ENCODE results near the gene PRKAR2B. TPM values are rescaled to one million over a fixed set of nuclear protein-coding genes. Genes with fewer than 3 reads are reported as not detected.

The PRKAR2B gene
- total RNA-seq, 4 donors from 2014 or later: 33.1 to 54.6 (median 51.5) TPM

DNA sequence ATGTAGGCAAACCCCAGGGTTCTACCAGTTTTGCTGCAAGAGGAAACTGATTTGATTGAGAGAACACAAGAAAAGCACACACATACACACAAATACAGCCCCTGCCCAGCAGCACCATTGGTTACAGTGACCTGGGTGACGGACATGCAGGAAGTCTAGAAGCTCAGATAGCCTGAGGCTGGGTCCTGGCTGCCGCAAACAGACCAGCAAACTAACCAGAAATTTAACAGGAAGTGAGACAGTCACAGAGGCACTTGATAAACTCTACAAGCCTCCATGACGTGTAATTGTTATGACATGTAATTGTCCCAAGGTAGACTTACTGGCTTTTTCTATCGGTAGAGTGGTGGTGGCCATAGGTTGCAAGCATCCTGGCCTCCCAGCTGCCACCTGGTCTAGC lies 58.9 kb downstream of the PRKAR2B start:
- Histone ChIP-seq H3K27me3 (no peaks in the 10 kb centered on the region), H3K36me3 (no peaks in the 10 kb centered on the region), H3K4me1 (no peaks in the 10 kb centered on the region), H3K4me3 (no peak overlapping the region), H3K27ac (no peak overlapping the region), H3K9me3 (peaks cover 0 to 22% (median 2%) of the 10 kb centered on the region in 4 donors)
- WGBS, 2 donors: 61 to 64% methylated on average over 4 of the region's 4 CpGs
- TF ChIP-seq POLR2A (IDR thresholded peaks at IDR 0.05) (no peak), EP300 (IDR thresholded peaks at IDR 0.05) (no peak)
- TF ChIP-seq, protein P1, sequence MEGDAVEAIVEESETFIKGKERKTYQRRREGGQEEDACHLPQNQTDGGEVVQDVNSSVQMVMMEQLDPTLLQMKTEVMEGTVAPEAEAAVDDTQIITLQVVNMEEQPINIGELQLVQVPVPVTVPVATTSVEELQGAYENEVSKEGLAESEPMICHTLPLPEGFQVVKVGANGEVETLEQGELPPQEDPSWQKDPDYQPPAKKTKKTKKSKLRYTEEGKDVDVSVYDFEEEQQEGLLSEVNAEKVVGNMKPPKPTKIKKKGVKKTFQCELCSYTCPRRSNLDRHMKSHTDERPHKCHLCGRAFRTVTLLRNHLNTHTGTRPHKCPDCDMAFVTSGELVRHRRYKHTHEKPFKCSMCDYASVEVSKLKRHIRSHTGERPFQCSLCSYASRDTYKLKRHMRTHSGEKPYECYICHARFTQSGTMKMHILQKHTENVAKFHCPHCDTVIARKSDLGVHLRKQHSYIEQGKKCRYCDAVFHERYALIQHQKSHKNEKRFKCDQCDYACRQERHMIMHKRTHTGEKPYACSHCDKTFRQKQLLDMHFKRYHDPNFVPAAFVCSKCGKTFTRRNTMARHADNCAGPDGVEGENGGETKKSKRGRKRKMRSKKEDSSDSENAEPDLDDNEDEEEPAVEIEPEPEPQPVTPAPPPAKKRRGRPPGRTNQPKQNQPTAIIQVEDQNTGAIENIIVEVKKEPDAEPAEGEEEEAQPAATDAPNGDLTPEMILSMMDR (IDR thresholded peaks at IDR 0.05): no peak
- DNase-seq (ENCODE audit: low spot score in 2 of 2): no peak

DNA sequence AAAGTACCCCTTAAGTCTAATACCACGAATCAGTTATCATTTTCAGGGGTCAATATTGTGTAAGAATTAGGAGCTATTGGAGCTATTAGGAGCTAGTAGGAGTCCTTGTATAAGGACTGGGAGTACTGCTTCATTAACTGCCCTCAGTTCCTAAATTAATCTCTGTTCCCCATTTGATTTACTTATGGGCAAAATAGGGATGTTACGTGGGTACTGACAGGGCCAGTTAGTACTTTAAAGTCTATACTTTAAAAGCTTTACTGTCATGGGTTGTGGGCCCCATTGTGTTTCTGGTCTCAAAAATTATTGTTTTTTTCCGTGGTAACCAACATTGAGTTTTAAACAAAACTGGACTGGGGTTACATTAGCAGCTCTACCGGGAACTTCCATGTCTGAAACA lies 60.3 kb downstream of the PRKAR2B start:
- WGBS, 2 donors: 82 to 92% methylated on average over 4 of the region's 4 CpGs
- TF ChIP-seq POLR2A (IDR thresholded peaks at IDR 0.05): no peak

DNA sequence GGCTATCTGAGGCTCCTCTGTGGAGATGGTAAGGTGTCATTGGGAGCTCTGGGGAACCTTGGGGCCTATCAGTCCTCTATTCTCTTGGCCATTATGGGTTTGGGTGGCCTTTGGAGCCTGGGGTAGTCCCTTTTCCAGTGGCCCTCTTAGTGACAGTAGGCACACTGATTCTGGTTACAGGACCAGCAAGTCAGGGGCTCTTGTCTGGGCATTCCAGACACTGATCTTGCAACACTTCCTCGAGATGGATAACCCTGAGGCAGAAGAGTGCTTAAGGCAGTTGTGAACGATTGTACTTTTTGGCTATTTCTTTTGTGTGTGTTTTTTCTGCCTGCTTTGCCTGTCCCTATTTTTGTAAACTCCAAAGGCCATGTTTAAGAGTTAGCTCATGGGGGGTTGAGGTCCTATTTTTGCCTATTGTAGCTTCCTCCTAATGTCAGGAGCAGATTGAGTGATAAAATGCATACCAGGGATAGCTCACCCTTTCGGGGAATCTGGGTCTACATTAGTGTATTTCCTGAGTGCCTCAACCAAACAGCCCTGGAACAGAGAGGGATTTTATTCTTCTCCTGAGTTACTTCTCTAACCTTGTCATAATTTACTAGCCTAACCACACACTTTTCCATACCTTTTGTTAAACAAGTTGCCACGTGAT lies 61.2 kb downstream of the PRKAR2B start:
- Histone ChIP-seq H3K27ac (no peak overlapping the region), H3K9me3 (no peaks in the 10 kb centered on the region), H3K4me3 (no peak overlapping the region), H3K36me3 (no peaks in the 10 kb centered on the region), H3K27me3 (no peaks in the 10 kb centered on the region), H3K4me1 (no peaks in the 10 kb centered on the region)
- DNase-seq (ENCODE audit: low spot score in 2 of 2): no peak
- 79 to 82% methylated on average over 4 of the region's 4 CpGs for WGBS, 2 donors
- TF ChIP-seq POLR2A (IDR thresholded peaks at IDR 0.05): no peak
- TF ChIP-seq, protein P1 (IDR thresholded peaks at IDR 0.05): no peak
- TF ChIP-seq EP300 (IDR thresholded peaks at IDR 0.05): no peak

More for the DNA sequence above, 60.3 kb downstream of the PRKAR2B start:
- Histone ChIP-seq H3K27me3 (no peaks in the 10 kb centered on the region), H3K4me3 (no peak overlapping the region), H3K27ac (no peak overlapping the region), H3K36me3 (no peaks in the 10 kb centered on the region), H3K9me3 (peaks cover 0 to 8% (median 0%) of the 10 kb centered on the region in 4 donors), H3K4me1 (no peaks in the 10 kb centered on the region)
- no peak for DNase-seq (ENCODE audit: low spot score in 2 of 2)

DNA sequence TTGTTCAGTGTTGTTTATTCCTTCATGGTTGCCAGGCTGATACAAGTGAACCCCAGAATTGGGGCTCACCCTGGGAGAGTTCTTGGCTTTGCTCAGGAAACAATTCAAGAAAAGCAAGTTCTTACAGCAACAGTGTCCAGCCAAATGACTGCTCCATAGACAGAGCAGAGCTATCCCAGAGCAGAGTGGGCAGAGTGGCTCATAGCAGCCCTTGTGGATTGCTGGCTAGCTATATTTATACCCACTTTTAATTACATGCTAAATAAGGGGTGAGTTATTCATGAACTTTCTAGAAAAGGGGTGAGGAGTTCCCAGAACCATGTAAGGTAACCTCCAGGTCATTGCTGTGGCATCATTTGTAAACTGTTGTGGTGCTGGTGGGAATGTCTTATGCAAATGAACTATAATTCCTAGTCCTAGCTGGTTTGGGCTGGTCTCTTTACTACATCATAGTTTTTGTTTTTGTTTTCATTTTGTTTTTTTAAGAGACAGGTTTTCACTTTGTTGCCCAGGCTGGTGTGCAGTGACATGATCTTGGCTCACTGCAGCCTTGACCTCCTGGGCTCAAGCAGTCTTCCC lies 64.4 kb downstream of the PRKAR2B start:
- no peaks in the 10 kb centered on the region for H3K9me3 ChIP-seq
- no peaks in the 10 kb centered on the region for H3K4me1 ChIP-seq
- no peaks in the 10 kb centered on the region for H3K27me3 ChIP-seq
- H3K36me3 ChIP-seq: no peaks in the 10 kb centered on the region
- TF ChIP-seq POLR2A (IDR thresholded peaks at IDR 0.05) (no peak), EP300 (IDR thresholded peaks at IDR 0.05) (no peak)
- TF ChIP-seq, protein P1 (IDR thresholded peaks at IDR 0.05): no peak
- no peak overlapping the region for H3K4me3 ChIP-seq
- H3K27ac ChIP-seq: no peak overlapping the region
- DNase-seq (ENCODE audit: low spot score in 2 of 2): no peak

DNA sequence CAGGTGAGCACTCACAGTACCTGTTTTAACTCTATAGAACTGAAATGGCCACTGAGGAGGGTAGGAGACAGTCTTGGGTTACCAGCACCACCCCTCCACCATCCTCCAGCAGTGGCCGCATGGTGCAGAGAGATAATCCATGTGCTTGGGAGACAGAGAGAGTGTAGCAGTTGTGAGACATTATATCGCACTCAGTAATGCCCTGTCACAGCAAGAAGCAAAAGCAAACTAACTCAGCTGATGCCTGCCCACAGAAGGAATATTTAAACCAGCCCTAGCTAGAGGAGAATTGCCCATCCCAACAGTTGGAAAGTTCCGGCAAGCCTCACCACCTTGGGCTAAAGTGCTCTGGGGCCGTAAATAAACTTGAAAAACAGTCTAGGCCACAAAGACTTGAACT lies 65.5 kb downstream of the PRKAR2B start:
- no peaks in the 10 kb centered on the region for H3K27me3 ChIP-seq
- H3K27ac ChIP-seq: no peak overlapping the region
- H3K4me1 ChIP-seq: no peaks in the 10 kb centered on the region
- no peak for DNase-seq (ENCODE audit: low spot score in 2 of 2)
- WGBS, 2 donors: 96 to 98% methylated on average over 4 of the region's 4 CpGs
- no peaks in the 10 kb centered on the region for H3K36me3 ChIP-seq
- H3K9me3 ChIP-seq: no peaks in the 10 kb centered on the region
- TF ChIP-seq EP300 (IDR thresholded peaks at IDR 0.05) (no peak), POLR2A (IDR thresholded peaks at IDR 0.05) (no peak)
- TF ChIP-seq, protein P1 (IDR thresholded peaks at IDR 0.05): no peak
- H3K4me3 ChIP-seq: no peak overlapping the region

Data from tibial nerve (tissue), 4 donors.